ENCODE results near the gene ZNF783. TPM values are rescaled to one million over a fixed set of nuclear protein-coding genes. Genes with fewer than 3 reads are reported as not detected.

Gene ZNF783
- total RNA-seq, 1 donor from 2014 or later, result 15.3 TPM

DNA sequence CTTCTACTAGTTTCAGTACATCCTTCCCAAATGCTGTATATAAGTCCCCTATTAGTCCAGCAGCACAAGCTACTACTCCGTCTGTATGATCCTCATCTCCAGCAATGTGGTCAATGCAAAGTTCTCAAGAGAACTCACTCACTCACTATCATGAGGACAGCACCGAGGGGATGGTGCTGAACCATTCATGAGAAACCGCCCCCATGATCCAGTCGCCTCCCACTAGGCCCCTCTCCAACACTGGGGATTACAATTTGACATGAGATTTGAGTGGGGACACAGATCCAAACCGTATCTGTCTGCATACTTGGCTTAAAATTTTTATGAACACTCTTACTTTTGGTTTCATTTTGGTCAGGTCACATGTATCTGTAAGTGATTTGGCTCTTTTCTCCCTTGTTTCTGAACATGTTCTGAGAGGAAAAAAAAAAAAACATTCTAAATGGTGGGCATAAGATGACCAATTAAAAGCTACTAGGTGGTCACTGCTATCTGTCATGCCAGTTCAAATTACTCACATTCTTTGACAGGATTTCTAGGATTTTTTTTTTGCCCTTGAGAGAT is 60.1 kb downstream of the ZNF783 start:
- Mint-ChIP-seq H3K27me3 (ENCODE audit: low read depth) (peaks cover 33% of the 10 kb centered on the region), H3K27ac (ENCODE audit: unreplicated experiment) (no peak overlapping the region), H3K4me1 (no peaks in the 10 kb centered on the region), H3K9me3 (peaks cover 13% of the 10 kb centered on the region), H3K36me3 (ENCODE audit: low read depth) (no peaks in the 10 kb centered on the region), H3K4me3 (no peak overlapping the region)
- no peak for DNase-seq (ENCODE audit: low read depth, low spot score)
- TF ChIP-seq CTCF (conservative IDR thresholded peaks at IDR 0.05), result no peak

GRCh38 chr7:149322737-149323136 is 60.7 kb downstream of the ZNF783 start:
- H3K4me1 Mint-ChIP-seq, result no peaks in the 10 kb centered on the region
- no peak for TF ChIP-seq CTCF (conservative IDR thresholded peaks at IDR 0.05)
- H3K36me3 Mint-ChIP-seq (ENCODE audit: low read depth), result no peaks in the 10 kb centered on the region
- DNase-seq (ENCODE audit: low read depth, low spot score), result no peak
- H3K4me3 Mint-ChIP-seq, result no peak overlapping the region
- no peak overlapping the region for H3K27ac Mint-ChIP-seq (ENCODE audit: unreplicated experiment)
- peaks cover 13% of the 10 kb centered on the region for H3K9me3 Mint-ChIP-seq
- peaks cover 26% of the 10 kb centered on the region for H3K27me3 Mint-ChIP-seq (ENCODE audit: low read depth)

GRCh38 chr7:149325248-149325647 is 63.3 kb downstream of the ZNF783 start:
- no peaks in the 10 kb centered on the region for H3K36me3 Mint-ChIP-seq (ENCODE audit: low read depth)
- TF ChIP-seq CTCF (conservative IDR thresholded peaks at IDR 0.05), result no peak
- no peaks in the 10 kb centered on the region for H3K4me1 Mint-ChIP-seq
- DNase-seq (ENCODE audit: low read depth, low spot score), result no peak
- H3K9me3 Mint-ChIP-seq, result peaks cover 11% of the 10 kb centered on the region
- peaks cover 20% of the 10 kb centered on the region for H3K27me3 Mint-ChIP-seq (ENCODE audit: low read depth)
- H3K27ac Mint-ChIP-seq (ENCODE audit: unreplicated experiment), result no peak overlapping the region
- H3K4me3 Mint-ChIP-seq, result no peak overlapping the region

DNA sequence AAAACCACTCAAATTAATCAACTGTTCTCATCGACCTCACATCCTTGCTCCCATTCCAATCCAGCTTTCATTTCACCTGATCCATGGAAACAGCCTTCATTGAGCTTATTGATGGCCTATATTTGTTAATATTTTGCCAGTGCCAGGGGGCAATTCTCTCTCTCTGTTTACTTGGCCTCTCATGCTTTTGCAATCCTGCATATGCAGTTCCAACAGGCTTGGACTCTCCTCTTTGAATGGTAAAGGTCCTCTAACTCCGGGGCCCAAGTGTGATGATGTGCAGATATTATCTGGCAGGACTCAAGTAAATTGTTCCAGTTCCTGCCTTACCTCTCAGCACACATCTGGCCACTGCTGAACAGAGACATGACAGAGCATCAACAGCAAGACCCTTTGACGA is 67.3 kb downstream of the ZNF783 start:
- peaks cover 16% of the 10 kb centered on the region for H3K9me3 Mint-ChIP-seq
- no peaks in the 10 kb centered on the region for H3K4me1 Mint-ChIP-seq
- H3K27me3 Mint-ChIP-seq (ENCODE audit: low read depth), result peaks cover 14% of the 10 kb centered on the region
- no peak for DNase-seq (ENCODE audit: low read depth, low spot score)
- TF ChIP-seq CTCF (conservative IDR thresholded peaks at IDR 0.05), result no peak
- H3K36me3 Mint-ChIP-seq (ENCODE audit: low read depth), result no peaks in the 10 kb centered on the region
- H3K27ac Mint-ChIP-seq (ENCODE audit: unreplicated experiment), result no peak overlapping the region
- no peak overlapping the region for H3K4me3 Mint-ChIP-seq

DNA sequence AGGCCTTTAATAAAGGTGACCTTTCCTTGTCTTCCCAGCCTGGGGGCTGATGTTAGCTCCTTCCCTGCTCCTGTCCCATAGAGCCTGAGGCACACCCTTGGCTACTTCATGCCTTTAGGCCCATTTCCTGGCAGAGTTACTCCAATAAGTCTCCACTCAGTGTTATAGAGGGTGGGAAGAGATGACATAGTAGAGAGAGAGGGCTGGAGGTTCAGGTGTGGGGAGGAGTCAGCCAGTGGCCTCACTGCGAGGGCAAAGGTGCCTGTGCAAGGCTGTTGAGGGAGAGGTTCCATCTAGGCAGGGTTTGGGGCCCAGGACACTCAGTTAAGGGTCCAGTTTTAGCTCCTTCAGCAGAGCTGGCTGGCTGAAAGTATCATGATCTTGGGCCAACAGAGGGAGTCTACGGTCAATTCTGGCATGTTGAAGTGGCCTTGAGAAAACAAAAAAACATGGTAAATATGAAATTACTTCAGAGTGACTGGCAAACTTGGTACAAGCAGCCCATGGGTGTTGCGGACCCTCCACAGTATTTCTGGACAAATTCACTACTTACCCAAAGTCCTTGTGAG is 67.9 kb downstream of the ZNF783 start:
- DNase-seq (ENCODE audit: low read depth, low spot score), result no peak
- Mint-ChIP-seq H3K4me1 (no peaks in the 10 kb centered on the region), H3K9me3 (peaks cover 15% of the 10 kb centered on the region), H3K27ac (ENCODE audit: unreplicated experiment) (no peak overlapping the region), H3K27me3 (ENCODE audit: low read depth) (peaks cover 18% of the 10 kb centered on the region), H3K36me3 (ENCODE audit: low read depth) (no peaks in the 10 kb centered on the region), H3K4me3 (no peak overlapping the region)
- no peak for TF ChIP-seq CTCF (conservative IDR thresholded peaks at IDR 0.05)

Measured in neural crest cell (in vitro differentiated cells).